K562 (cell line): Measurements from ENCODE around the gene CCDC88A. TPM values are rescaled to one million over a fixed set of nuclear protein-coding genes. Genes with fewer than 3 reads are reported as not detected.

Experiments
- ATAC-seq: fragments of 200-7000 bp; cut with Tn5 transposase; 3 replicates; pipeline ENCODE4 v1.9.1; 2020; ENCODE audit warnings: moderate library complexity
- BruUV-seq: library from RNA; stranded (reverse); fragments of 400-500 nt; replicated peaks from 2 replicates; lab custom pipeline; 2021; lab: Mats Ljungman, UMichigan
- CTCF ChIA-PET: fragments of 300-600 bp; formaldehyde crosslinking; extraction: SDS; loops from one replicate; lab custom pipeline; 2021; ENCODE audit warnings: low intra/inter-chr PET ratio; lab: Yijun Ruan, JAX
- POLR2A ChIA-PET: fragments of 300-600, 350-650 bp; sonication (Branson Sonifier 250); formaldehyde crosslinking; extraction: SDS; loops from one replicate; lab custom pipeline; 2021; ENCODE audit warnings: antibody characterized with exemption, inconsistent platforms; lab: Yijun Ruan, JAX
- DNase-seq, 4 experiments: peaks; one replicate each; pipeline versions ENCODE4 v3.0.0 to v3.0.0-alpha.2; 2011 to 2018; ENCODE audit warnings: low spot score in 3 of 4, mixed read lengths in 3 of 4; ENCODE audit errors: extremely low read depth in 1 of 4
- FAIRE-seq: peaks from 2 replicates; lab custom pipeline; 2011; peaks lifted over from hg19 to GRCh38; lab: Jason Lieb, UNC
- H2AFZ ChIP-seq: 2 replicates; pipeline ENCODE4 v1.6.0; 2011; ENCODE audit warnings: low read depth, low read length, control low read depth, inconsistent platforms
- H3K27ac ChIP-seq: fragments of 200-600 bp; 3 replicates; pipeline ENCODE4 v1.8.0; 2011; ENCODE audit warnings: low read depth, mild to moderate bottlenecking, control low read depth, inconsistent platforms, low read length, moderate library complexity, mixed read lengths; ENCODE audit errors: extremely low read depth
- H3K27me3 ChIP-seq, 2 experiments: fragments of 300-600 bp in 1 of 2; 2 replicates in 1 of 2; 3 replicates in 1 of 2; pipeline versions ENCODE4 v1.6.0 to v1.8.0; 2011; ENCODE audit warnings: inconsistent platforms in 2 of 2, low read length in 2 of 2, mild to moderate bottlenecking in 1 of 2, mixed read lengths in 1 of 2, moderate library complexity in 1 of 2; ENCODE audit not compliant: control insufficient read depth in 2 of 2, insufficient read depth in 2 of 2
- H3K36me3 ChIP-seq: fragments of 300-600 bp; 3 replicates; pipeline ENCODE4 v1.8.0; 2011; ENCODE audit warnings: mild to moderate bottlenecking, low read length, inconsistent platforms; ENCODE audit not compliant: control insufficient read depth, insufficient read depth
- H3K4me1 ChIP-seq, 2 experiments: fragments of 200-600 bp in 1 of 2; replicated peaks in 1 of 2; 2 replicates in 1 of 2; 3 replicates in 1 of 2; pipeline versions ENCODE4 v1.5.1 to v1.8.0; 2011; ENCODE audit warnings: inconsistent platforms in 2 of 2, low read length in 2 of 2, mild to moderate bottlenecking in 1 of 2, mixed read lengths in 1 of 2, moderate library complexity in 1 of 2; ENCODE audit not compliant: control insufficient read depth in 2 of 2, insufficient read depth in 2 of 2
- H3K4me2 ChIP-seq: 2 replicates; pipeline ENCODE4 v1.6.1; 2011; ENCODE audit warnings: low read length, control low read depth, inconsistent platforms, mixed read lengths; ENCODE audit not compliant: insufficient read depth
- H3K4me3 ChIP-seq: fragments of 200-600 bp; sonication (generic), shearing (Covaris generic); 2 replicates; pipeline ENCODE4 v1.5.1; 2016; ENCODE audit warnings: control low read depth, inconsistent platforms
- H3K79me2 ChIP-seq: fragments of 200-600 bp; 3 replicates; pipeline ENCODE4 v1.8.0; 2011; ENCODE audit warnings: low read length, inconsistent platforms; ENCODE audit not compliant: control insufficient read depth, insufficient read depth
- H3K9ac ChIP-seq, 2 experiments: 2 replicates each; pipeline versions ENCODE4 v1.6.0 to v1.6.1; 2011; ENCODE audit warnings: low read depth in 2 of 2, low read length in 2 of 2, control low read depth in 1 of 2, inconsistent platforms in 1 of 2, mild to moderate bottlenecking in 1 of 2, mixed read lengths in 1 of 2; ENCODE audit not compliant: insufficient read depth in 1 of 2
- H3K9me1 ChIP-seq: one replicate; pipeline ENCODE4 v1.6.0; 2011; ENCODE audit warnings: inconsistent platforms, mild to moderate bottlenecking, low read length, moderate library complexity; ENCODE audit not compliant: control insufficient read depth, insufficient read depth
- H3K9me3 ChIP-seq: replicated peaks from 2 replicates; pipeline ENCODE4 v1.5.1; 2011; ENCODE audit warnings: low read depth, low read length, inconsistent platforms; ENCODE audit not compliant: control insufficient read depth, insufficient read depth
- H4K20me1 ChIP-seq: replicated peaks from 2 replicates; pipeline ENCODE4 v1.6.1; 2011; ENCODE audit warnings: low read length, inconsistent platforms, mixed read lengths; ENCODE audit not compliant: control insufficient read depth, insufficient read depth
- BRD9 ChIP-seq: fragments of 450-650 bp; IDR thresholded peaks from 2 replicates; pipeline ENCODE4 v1.6.1; 2018; ENCODE audit warnings: low read depth; ENCODE audit not compliant: partially characterized antibody
- GATAD2B ChIP-seq: fragments of 450-650 bp; IDR thresholded peaks from 2 replicates; pipeline ENCODE4 v1.6.1; 2017; ENCODE audit warnings: mild to moderate bottlenecking, borderline replicate concordance
- HDAC1 ChIP-seq, 2 experiments: fragments of 450-650 bp; IDR thresholded peaks; 2 replicates each; pipeline ENCODE4 v1.6.1; 2016 to 2017; ENCODE audit warnings: inconsistent platforms in 1 of 2, mild to moderate bottlenecking in 1 of 2, moderate library complexity in 1 of 2
- NR2C2 ChIP-seq, 2 experiments: fragments of 200-800 bp in 1 of 2; sonication (Bioruptor generic) in 1 of 2; sonication (generic) in 1 of 2; formaldehyde crosslinking in 1 of 2; IDR thresholded peaks; 2 replicates each; pipeline versions ENCODE4 v1.6.1 to v1.8.0; 2016 to 2022; ENCODE audit warnings: mild to moderate bottlenecking in 1 of 2, missing compliant biosample characterization in 1 of 2, missing genetic modification characterization in 1 of 2, missing genetic modification reagents in 1 of 2
- PHF20 ChIP-seq: fragments of 450-650 bp; IDR thresholded peaks from 2 replicates; pipeline ENCODE4 v1.6.1; 2018; ENCODE audit not compliant: partially characterized antibody
- XRCC3 ChIP-seq: fragments of 450-650 bp; IDR thresholded peaks from 2 replicates; pipeline ENCODE4 v1.6.1; 2017; ENCODE audit warnings: mild to moderate bottlenecking, moderate library complexity
- ZKSCAN8 ChIP-seq: fragments of 200-800 bp; sonication (Bioruptor generic); IDR thresholded peaks from 2 replicates; pipeline ENCODE4 v1.6.1; 2016; ENCODE audit warnings: missing genetic modification characterization, missing compliant biosample characterization
- ZZZ3 ChIP-seq: fragments of 450-650 bp; IDR thresholded peaks from 2 replicates; pipeline ENCODE4 v1.6.1; 2016; ENCODE audit warnings: antibody characterized with exemption, mild to moderate bottlenecking, moderate library complexity
- WGBS: fragments of 100-300 bp; shearing (Covaris generic); methylation state at CpG from one replicate; pipeline ENCODE4 v1.1.6; 2016; ENCODE audit warnings: low coverage, mixed read lengths; ENCODE audit not compliant: insufficient coverage; ENCODE audit errors: missing lambda C conversion rate; 5-methylcytosine and 5-hydroxymethylcytosine counted together
- in situ Hi-C: fragments of 300-500 bp; cut with MboI; formaldehyde crosslinking; loops from 4 replicates; pipeline ENCODE4 v1.15.0; 2018; ENCODE audit warnings: inconsistent platforms, mixed read lengths
- intact Hi-C: fragments of 100-400 bp; cut with micrococcal nuclease; formaldehyde crosslinking; loops from 2 replicates; pipeline ENCODE4 v1.14.2; 2022
- polyA plus RNA-seq, 8 experiments: library from polyadenylated mRNA; depleted of rRNA in 4 of 8; stranded (reverse) in 5 of 8; unstranded in 3 of 8; fragments of >200 nt; fragmentation: Nextera tagmentation in 2 of 8; fragmentation: Illumina TruSeq in 1 of 8; extraction: Ambion mirVana in 2 of 8; extraction: Trizol in 1 of 8; gene quantifications; 2 replicates each; pipeline versions ENCODE4 v1.2.1 to v1.2.3, GENCODE V29; 2011 to 2014; ENCODE audit warnings: inconsistent platforms in 1 of 8, missing spikeins in 1 of 8
- total RNA-seq, 7 experiments: library from RNA; depleted of rRNA in 6 of 7; stranded (reverse); fragments of >200 nt in 6 of 7; fragmentation: Illumina TruSeq in 2 of 7; extraction: Trizol in 2 of 7; gene quantifications; 2 replicates each; pipeline versions ENCODE4 v1.2.1 to v1.2.3, GENCODE V29; 2011 to 2021; ENCODE audit warnings: low replicate concordance in 1 of 7
- TF ChIP-seq, protein P1 (sequence below), 2 experiments: fragments of 450-650 bp; IDR thresholded peaks; 2 replicates each; pipeline ENCODE4 v1.6.1; 2018; ENCODE audit warnings: mild to moderate bottlenecking in 2 of 2, low read depth in 1 of 2; ENCODE audit not compliant: partially characterized antibody in 2 of 2
- TF ChIP-seq, protein P2 (sequence below): IDR thresholded peaks from 2 replicates; pipeline ENCODE4 v1.6.1; 2016; ENCODE audit warnings: missing genetic modification characterization, missing compliant biosample characterization

Gene CCDC88A
- total and polyA plus RNA-seq, 9 of the 15 experiments (the other 6 are each of a cell fraction or from before 2014, with no cell fraction given) = 29.3 to 102 (median 55.6) TPM

DNA sequence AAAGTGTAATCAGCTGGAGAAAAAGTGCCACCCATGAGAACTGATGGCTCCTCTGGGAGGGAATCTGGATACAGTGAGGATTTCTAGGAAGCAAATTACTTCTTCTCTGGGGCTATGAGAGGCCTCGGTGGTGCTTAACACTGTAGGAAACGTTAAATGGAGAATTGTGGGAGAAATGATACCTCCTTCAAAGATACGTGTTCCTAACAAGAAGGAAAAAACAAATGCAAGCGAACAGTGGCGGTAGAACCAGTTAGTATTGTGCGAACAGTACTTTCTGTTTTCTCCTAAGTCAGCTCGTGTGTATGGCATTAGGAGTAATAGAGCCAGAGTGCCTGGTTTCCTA lies 150.0 kb downstream of the CCDC88A start:
- Histone ChIP-seq H4K20me1 (no peaks in the 10 kb centered on the region), H3K4me3 (peak overlapping the region; percentile 71), H3K4me2 (peak overlapping the region; percentile 99), H3K9me1 (no peaks in the 10 kb centered on the region), H3K79me2 (peaks cover 22% of the 10 kb centered on the region), H3K9ac (peak overlapping the region; percentile 91 to 98), H3K36me3 (peaks cover 33% of the 10 kb centered on the region; the same call in 2 of the 3 replicates), H3K27ac (peak overlapping the region; percentile 91), H2AFZ (peak overlapping the region; percentile 100)
- POLR2A ChIA-PET = interaction anchor here (0.6 to 1.6 kb wide), 5 partner anchors 11 to 180 kb away, joined by 3 to 7 read pairs (median 3); partner anchors contain the start of gene CCDC88A
- FAIRE-seq = peak; percentile 54
- TF ChIP-seq BRD9 (peak; percentile 28), ZZZ3 (0 out of 2 replicates have a peak, but pooled peaks have one; percentile 1), PHF20 (peak; percentile 4), GATAD2B (no peak), ZKSCAN8 (CRISPR knock-in tag) (0 out of 2 replicates have a peak, but pooled peaks have one; percentile 14), NR2C2 (CRISPR knock-in tag; IDR thresholded peaks at IDR 0.05) (0 out of 2 replicates have a peak, but pooled peaks have one; percentile 41), NR2C2 (tag; IDR thresholded peaks at IDR 0.05) (no peak; the same call in 1 of the 2 replicates), HDAC1 (IDR thresholded peaks at IDR 0.05) (no peak), XRCC3 (no peak)
- TF ChIP-seq, protein P1, sequence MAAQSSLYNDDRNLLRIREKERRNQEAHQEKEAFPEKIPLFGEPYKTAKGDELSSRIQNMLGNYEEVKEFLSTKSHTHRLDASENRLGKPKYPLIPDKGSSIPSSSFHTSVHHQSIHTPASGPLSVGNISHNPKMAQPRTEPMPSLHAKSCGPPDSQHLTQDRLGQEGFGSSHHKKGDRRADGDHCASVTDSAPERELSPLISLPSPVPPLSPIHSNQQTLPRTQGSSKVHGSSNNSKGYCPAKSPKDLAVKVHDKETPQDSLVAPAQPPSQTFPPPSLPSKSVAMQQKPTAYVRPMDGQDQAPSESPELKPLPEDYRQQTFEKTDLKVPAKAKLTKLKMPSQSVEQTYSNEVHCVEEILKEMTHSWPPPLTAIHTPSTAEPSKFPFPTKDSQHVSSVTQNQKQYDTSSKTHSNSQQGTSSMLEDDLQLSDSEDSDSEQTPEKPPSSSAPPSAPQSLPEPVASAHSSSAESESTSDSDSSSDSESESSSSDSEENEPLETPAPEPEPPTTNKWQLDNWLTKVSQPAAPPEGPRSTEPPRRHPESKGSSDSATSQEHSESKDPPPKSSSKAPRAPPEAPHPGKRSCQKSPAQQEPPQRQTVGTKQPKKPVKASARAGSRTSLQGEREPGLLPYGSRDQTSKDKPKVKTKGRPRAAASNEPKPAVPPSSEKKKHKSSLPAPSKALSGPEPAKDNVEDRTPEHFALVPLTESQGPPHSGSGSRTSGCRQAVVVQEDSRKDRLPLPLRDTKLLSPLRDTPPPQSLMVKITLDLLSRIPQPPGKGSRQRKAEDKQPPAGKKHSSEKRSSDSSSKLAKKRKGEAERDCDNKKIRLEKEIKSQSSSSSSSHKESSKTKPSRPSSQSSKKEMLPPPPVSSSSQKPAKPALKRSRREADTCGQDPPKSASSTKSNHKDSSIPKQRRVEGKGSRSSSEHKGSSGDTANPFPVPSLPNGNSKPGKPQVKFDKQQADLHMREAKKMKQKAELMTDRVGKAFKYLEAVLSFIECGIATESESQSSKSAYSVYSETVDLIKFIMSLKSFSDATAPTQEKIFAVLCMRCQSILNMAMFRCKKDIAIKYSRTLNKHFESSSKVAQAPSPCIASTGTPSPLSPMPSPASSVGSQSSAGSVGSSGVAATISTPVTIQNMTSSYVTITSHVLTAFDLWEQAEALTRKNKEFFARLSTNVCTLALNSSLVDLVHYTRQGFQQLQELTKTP (IDR thresholded peaks at IDR 0.05; ENCODE audit: low read depth in 1 of 2, partially characterized antibody in 2 of 2) = peak in 1 of 2 experiments; percentile 5
- TF ChIP-seq, protein P2, sequence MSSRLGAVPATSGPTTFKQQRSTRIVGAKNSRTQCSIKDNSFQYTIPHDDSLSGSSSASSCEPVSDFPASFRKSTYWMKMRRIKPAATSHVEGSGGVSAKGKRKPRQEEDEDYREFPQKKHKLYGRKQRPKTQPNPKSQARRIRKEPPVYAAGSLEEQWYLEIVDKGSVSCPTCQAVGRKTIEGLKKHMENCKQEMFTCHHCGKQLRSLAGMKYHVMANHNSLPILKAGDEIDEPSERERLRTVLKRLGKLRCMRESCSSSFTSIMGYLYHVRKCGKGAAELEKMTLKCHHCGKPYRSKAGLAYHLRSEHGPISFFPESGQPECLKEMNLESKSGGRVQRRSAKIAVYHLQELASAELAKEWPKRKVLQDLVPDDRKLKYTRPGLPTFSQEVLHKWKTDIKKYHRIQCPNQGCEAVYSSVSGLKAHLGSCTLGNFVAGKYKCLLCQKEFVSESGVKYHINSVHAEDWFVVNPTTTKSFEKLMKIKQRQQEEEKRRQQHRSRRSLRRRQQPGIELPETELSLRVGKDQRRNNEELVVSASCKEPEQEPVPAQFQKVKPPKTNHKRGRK = peak; percentile 97
- TF ChIP-seq, all 486 proteins: peak for 7
- H3K9me3 ChIP-seq = no peaks in the 10 kb centered on the region
- intact Hi-C loops (loop anchor here (1.0 to 5.0 kb wide), 2 partner anchors 12 to 148 kb away; partner anchors contain the start of gene CCDC88A), in situ Hi-C loops (no loop called here)
- BruUV-seq = TSS peak; percentile 87
- no peaks in the 10 kb centered on the region for H3K27me3 ChIP-seq
- WGBS = 14% methylated on average over 7 of the region's 7 CpGs
- peak; percentile 36 for ATAC-seq
- DNase-seq = peak in 2 of 4 experiments; percentile 17 to 35
- H3K4me1 ChIP-seq = peaks cover 7 to 8% of the 10 kb centered on the region in 2 experiments; a peak in 3 of 5 replicates
- CTCF ChIA-PET = no interaction called here
